Measurements from ENCODE around the gene MESP2. TPM values are rescaled to one million over a fixed set of nuclear protein-coding genes. Genes with fewer than 3 reads are reported as not detected.

MESP2 gene
- total and polyA plus RNA-seq, 4 donors, result 0.03 TPM; not detected in 3

DNA sequence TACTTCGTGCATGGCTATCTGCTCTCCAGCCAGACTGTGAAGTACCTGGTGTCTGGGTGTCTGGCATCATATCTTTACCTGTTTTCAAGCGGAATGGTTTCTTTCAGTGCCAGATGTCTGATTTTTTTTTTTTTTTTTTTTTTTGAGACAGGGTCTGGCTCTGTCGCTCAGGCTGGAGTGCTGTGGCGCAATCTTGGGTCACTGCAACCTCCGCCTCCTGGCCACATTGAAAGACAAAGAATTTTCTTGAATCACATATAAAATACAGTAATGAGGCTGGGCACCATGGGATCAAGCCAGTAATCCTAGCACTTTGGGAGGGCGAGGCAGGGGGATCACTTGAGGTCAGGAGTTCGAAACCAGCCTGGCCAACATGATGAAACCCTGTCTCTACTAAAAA lies 22.3 kb upstream of the MESP2 start:
- no peaks in the 10 kb centered on the region for H3K9me3 ChIP-seq (ENCODE audit: control insufficient read depth in 4 of 4, low read length in 3 of 4)
- no peaks in the 10 kb centered on the region for H3K36me3 ChIP-seq (ENCODE audit: control insufficient read depth in 4 of 4, insufficient read depth in 3 of 4, low read depth in 1 of 4, low read length in 3 of 4)
- TF ChIP-seq NR2F2 (IDR thresholded peaks at IDR 0.05) (no peak), TAF1 (conservative IDR thresholded peaks at IDR 0.05) (no peak), EGR1 (IDR thresholded peaks at IDR 0.05; ENCODE audit: low read depth in 2 of 2) (no peak), YY1 (IDR thresholded peaks at IDR 0.05) (no peak), RXRA (IDR thresholded peaks at IDR 0.05) (no peak)
- no peak overlapping the region for H3K9ac ChIP-seq (ENCODE audit: low read depth in 1 of 2, low read length in 2 of 2)
- DNase-seq (ENCODE audit: low spot score), result no peak
- H3K27me3 ChIP-seq (ENCODE audit: control insufficient read depth in 4 of 4, insufficient read depth in 4 of 4, low read length in 3 of 4), result no peaks in the 10 kb centered on the region
- no peak overlapping the region for H3K27ac ChIP-seq (ENCODE audit: low read depth in 1 of 2, low read length in 2 of 2)
- H3K4me3 ChIP-seq (ENCODE audit: low read depth in 1 of 3, low read length in 3 of 3), result no peak overlapping the region
- WGBS, result 87% methylated on average over 7 of the region's 7 CpGs
- H3K4me1 ChIP-seq (ENCODE audit: control insufficient read depth in 4 of 4, insufficient read depth in 4 of 4, low read length in 3 of 4), result peaks cover 0 to 17% (median 6%) of the 10 kb centered on the region in 4 donors

DNA sequence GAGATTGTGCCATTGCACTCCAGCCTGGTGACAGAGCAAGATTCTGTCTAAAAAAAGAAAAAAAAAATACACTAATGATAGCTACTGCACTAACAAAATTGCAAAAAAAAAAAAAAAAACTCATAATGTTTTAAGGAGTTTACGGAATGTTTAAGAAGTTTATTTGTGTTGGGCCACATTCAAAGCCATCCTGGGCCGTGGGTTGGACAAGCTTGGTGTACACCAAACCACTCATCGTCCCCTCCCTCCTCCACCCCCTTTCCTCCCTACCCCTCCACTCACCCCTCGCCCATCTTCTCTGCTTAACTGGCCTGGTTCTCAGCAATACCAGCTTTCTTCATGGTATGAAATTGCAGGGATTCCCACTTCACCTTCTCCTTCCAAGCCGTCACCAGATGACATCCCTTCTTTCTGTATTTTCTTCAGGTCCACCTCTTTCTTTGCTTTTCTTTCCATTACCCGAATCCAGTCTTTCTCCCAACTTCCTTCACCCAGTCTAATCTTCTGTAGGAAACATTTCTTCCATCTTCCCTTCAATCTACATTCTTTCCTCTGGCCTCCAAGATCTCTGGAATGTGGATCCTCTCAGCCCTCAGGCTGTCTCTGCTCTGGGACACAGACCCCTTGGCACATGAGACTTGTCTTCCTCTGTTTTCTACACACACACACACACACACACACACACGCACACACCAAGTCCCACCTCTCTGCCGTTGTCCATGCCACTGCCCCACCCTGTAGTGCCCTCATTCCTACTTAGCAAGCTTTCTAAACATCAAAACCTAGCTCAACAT lies 21.6 kb upstream of the MESP2 start:
- TF ChIP-seq YY1 (IDR thresholded peaks at IDR 0.05), result no peak
- no peak for TF ChIP-seq JUND (IDR thresholded peaks at IDR 0.05)
- TF ChIP-seq, protein P1, sequence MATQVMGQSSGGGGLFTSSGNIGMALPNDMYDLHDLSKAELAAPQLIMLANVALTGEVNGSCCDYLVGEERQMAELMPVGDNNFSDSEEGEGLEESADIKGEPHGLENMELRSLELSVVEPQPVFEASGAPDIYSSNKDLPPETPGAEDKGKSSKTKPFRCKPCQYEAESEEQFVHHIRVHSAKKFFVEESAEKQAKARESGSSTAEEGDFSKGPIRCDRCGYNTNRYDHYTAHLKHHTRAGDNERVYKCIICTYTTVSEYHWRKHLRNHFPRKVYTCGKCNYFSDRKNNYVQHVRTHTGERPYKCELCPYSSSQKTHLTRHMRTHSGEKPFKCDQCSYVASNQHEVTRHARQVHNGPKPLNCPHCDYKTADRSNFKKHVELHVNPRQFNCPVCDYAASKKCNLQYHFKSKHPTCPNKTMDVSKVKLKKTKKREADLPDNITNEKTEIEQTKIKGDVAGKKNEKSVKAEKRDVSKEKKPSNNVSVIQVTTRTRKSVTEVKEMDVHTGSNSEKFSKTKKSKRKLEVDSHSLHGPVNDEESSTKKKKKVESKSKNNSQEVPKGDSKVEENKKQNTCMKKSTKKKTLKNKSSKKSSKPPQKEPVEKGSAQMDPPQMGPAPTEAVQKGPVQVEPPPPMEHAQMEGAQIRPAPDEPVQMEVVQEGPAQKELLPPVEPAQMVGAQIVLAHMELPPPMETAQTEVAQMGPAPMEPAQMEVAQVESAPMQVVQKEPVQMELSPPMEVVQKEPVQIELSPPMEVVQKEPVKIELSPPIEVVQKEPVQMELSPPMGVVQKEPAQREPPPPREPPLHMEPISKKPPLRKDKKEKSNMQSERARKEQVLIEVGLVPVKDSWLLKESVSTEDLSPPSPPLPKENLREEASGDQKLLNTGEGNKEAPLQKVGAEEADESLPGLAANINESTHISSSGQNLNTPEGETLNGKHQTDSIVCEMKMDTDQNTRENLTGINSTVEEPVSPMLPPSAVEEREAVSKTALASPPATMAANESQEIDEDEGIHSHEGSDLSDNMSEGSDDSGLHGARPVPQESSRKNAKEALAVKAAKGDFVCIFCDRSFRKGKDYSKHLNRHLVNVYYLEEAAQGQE (IDR thresholded peaks at IDR 0.05), result no peak
- TF ChIP-seq GABPA (IDR thresholded peaks at IDR 0.05 in 1 of 2, conservative IDR thresholded peaks at IDR 0.05 in 1 of 2), result no peak
- no peak for TF ChIP-seq EGR1 (IDR thresholded peaks at IDR 0.05; ENCODE audit: low read depth in 2 of 2)
- TF ChIP-seq HNF4A (conservative IDR thresholded peaks at IDR 0.05), result no peak
- TF ChIP-seq RXRA (IDR thresholded peaks at IDR 0.05), result no peak
- no peak for TF ChIP-seq HNF4G (IDR thresholded peaks at IDR 0.05)
- TF ChIP-seq CTCF (IDR thresholded peaks at IDR 0.05; ENCODE audit: low read depth, low read length, missing input control), result no peak
- no peak for TF ChIP-seq NR2F2 (IDR thresholded peaks at IDR 0.05)
- no peak for TF ChIP-seq FOXA1 (IDR thresholded peaks at IDR 0.05)
- no peak for TF ChIP-seq MAX (IDR thresholded peaks at IDR 0.05)
- no peak for TF ChIP-seq ATF3 (IDR thresholded peaks at IDR 0.05)
- 90% methylated on average over 8 of the region's 8 CpGs for WGBS
- Histone ChIP-seq H3K27ac (ENCODE audit: low read depth in 1 of 2, low read length in 2 of 2) (no peak overlapping the region), H3K27me3 (ENCODE audit: control insufficient read depth in 4 of 4, insufficient read depth in 4 of 4, low read length in 3 of 4) (no peaks in the 10 kb centered on the region), H3K4me3 (ENCODE audit: low read depth in 1 of 3, low read length in 3 of 3) (no peak overlapping the region), H3K9ac (ENCODE audit: low read depth in 1 of 2, low read length in 2 of 2) (no peak overlapping the region), H3K4me1 (ENCODE audit: control insufficient read depth in 4 of 4, insufficient read depth in 4 of 4, low read length in 3 of 4) (peaks cover 0 to 17% (median 6%) of the 10 kb centered on the region in 4 donors), H3K36me3 (ENCODE audit: control insufficient read depth in 4 of 4, insufficient read depth in 3 of 4, low read depth in 1 of 4, low read length in 3 of 4) (no peaks in the 10 kb centered on the region), H3K9me3 (ENCODE audit: control insufficient read depth in 4 of 4, low read length in 3 of 4) (no peaks in the 10 kb centered on the region)
- DNase-seq (ENCODE audit: low spot score), result no peak

Data from liver (tissue), 9 donors.